ENCODE measurements around the gene C2orf92.
"Not testable (repeated sequence)": the region's sequence is repeated elsewhere in the genome, so short reads cannot be mapped to it uniquely, and the experiment has no call there.

The C2orf92 gene

GRCh38 chr2:97711394-97711711 is 41.8 kb downstream of the C2orf92 start:
- no peak overlapping the region for H3K4me3 ChIP-seq (replicated peaks; ENCODE audit: low read depth, low read length)
- TF ChIP-seq CTCF (IDR thresholded peaks at IDR 0.05; ENCODE audit: low read length, missing control alignments): no peak
- DNase-seq (ENCODE audit: low read depth): no peak

GRCh38 chr2:97712175-97712574 is 42.7 kb downstream of the C2orf92 start:
- not testable (repeated sequence) for DNase-seq (ENCODE audit: low read depth); H3K4me3 ChIP-seq (replicated peaks; ENCODE audit: low read depth, low read length)

GRCh38 chr2:97712693-97713295 is 43.3 kb downstream of the C2orf92 start:
- DNase-seq (ENCODE audit: low read depth): no peak
- H3K4me3 ChIP-seq (replicated peaks; ENCODE audit: low read depth, low read length): no peak overlapping the region
- TF ChIP-seq CTCF (IDR thresholded peaks at IDR 0.05; ENCODE audit: low read length, missing control alignments): no peak

GRCh38 chr2:97713296-97714083 is 44.0 kb downstream of the C2orf92 start, which contains the start of gene ZAP70:
Gene ZAP70, plus strand, starts transcription at chr2:97713576. Its CDS starts 10,461 bp downstream, at chr2:97724037.
- H3K4me3 ChIP-seq (replicated peaks; ENCODE audit: low read depth, low read length): no peak within 1 kb of the TSS
- no peak for DNase-seq (ENCODE audit: low read depth)
- no peak for TF ChIP-seq CTCF (IDR thresholded peaks at IDR 0.05; ENCODE audit: low read length, missing control alignments)

- no peak for TF ChIP-seq CTCF (IDR thresholded peaks at IDR 0.05; ENCODE audit: low read length, missing control alignments)
- no peak overlapping the region for H3K4me3 ChIP-seq (replicated peaks; ENCODE audit: low read depth, low read length)
- no peak for DNase-seq (ENCODE audit: low read depth)
These were observed 44.8 kb downstream of the C2orf92 start for GRCh38 chr2:97714084-97714949.

- no peak for DNase-seq (ENCODE audit: low read depth)
- TF ChIP-seq CTCF (IDR thresholded peaks at IDR 0.05; ENCODE audit: low read length, missing control alignments): no peak
- H3K4me3 ChIP-seq (replicated peaks; ENCODE audit: low read depth, low read length): no peak overlapping the region
These were observed 45.6 kb downstream of the C2orf92 start for GRCh38 chr2:97714950-97715652.
